GM21423 (cell line): Measurements from ENCODE around the gene MTHFD2.
"Not testable (repeated sequence)": the region's sequence is repeated elsewhere in the genome, so short reads cannot be mapped to it uniquely, and the experiment has no call there.

Source experiments
- ATAC-seq: cut with Tn5 transposase; IDR thresholded peaks from one replicate; pipeline ENCODE4 v1.9.1; 2021; ENCODE audit warnings: mild to moderate bottlenecking, moderate library complexity; ENCODE audit not compliant: unreplicated experiment

The MTHFD2 gene

GRCh38 chr2:74194799-74195198 is 3.6 kb upstream of the MTHFD2 start:
- ATAC-seq = no peak

- ATAC-seq = no peak
Measured at GRCh38 chr2:74197049-74197448, 1.4 kb upstream of the MTHFD2 start.

- ATAC-seq = no peak
Measured at GRCh38 chr2:74198023-74198460, 373 bp upstream of the MTHFD2 start.

GRCh38 chr2:74199275-74199701 is 873 bp downstream of the MTHFD2 start:
- no peak for ATAC-seq

- no peak for ATAC-seq
Measured at GRCh38 chr2:74199871-74200305, 1.5 kb downstream of the MTHFD2 start.

- no peak for ATAC-seq
Measured at GRCh38 chr2:74201196-74201595, 2.8 kb downstream of the MTHFD2 start.

- ATAC-seq = no peak
Measured at GRCh38 chr2:74201596-74201995, 3.2 kb downstream of the MTHFD2 start.

GRCh38 chr2:74204436-74204835 is 6.0 kb downstream of the MTHFD2 start:
- ATAC-seq = no peak

GRCh38 chr2:74205113-74205512 is 6.7 kb downstream of the MTHFD2 start:
- no peak for ATAC-seq

- ATAC-seq = no peak
Measured at GRCh38 chr2:74205596-74205995, 7.2 kb downstream of the MTHFD2 start.

- ATAC-seq = peak; percentile 86
Measured at GRCh38 chr2:74206180-74206688, 7.8 kb downstream of the MTHFD2 start.

- ATAC-seq = no peak
Measured at GRCh38 chr2:74212702-74213410, 14.4 kb downstream of the MTHFD2 start.

GRCh38 chr2:74215771-74216170 is 17.4 kb downstream of the MTHFD2 start:
- ATAC-seq = not testable (repeated sequence)

- no peak for ATAC-seq
Measured at GRCh38 chr2:74216642-74217041, 18.2 kb downstream of the MTHFD2 start.

GRCh38 chr2:74219846-74220486 is 21.6 kb downstream of the MTHFD2 start:
- ATAC-seq = no peak

- ATAC-seq = no peak
Measured at GRCh38 chr2:74221091-74221490, 22.7 kb downstream of the MTHFD2 start.

GRCh38 chr2:74221604-74222299 is 23.3 kb downstream of the MTHFD2 start:
- ATAC-seq = no peak

GRCh38 chr2:74222300-74222650 is 23.9 kb downstream of the MTHFD2 start:
- no peak for ATAC-seq

- no peak for ATAC-seq
Measured at GRCh38 chr2:74223941-74224770, 25.7 kb downstream of the MTHFD2 start.

GRCh38 chr2:74225698-74226459 is 27.5 kb downstream of the MTHFD2 start:
- no peak for ATAC-seq
